GM18505 (cell line): Measurements from ENCODE around the gene TMEM91.
"Not testable (repeated sequence)": the region's sequence is repeated elsewhere in the genome, so short reads cannot be mapped to it uniquely, and the experiment has no call there.

Source experiments
- ATAC-seq: cut with Tn5 transposase; IDR thresholded peaks from one replicate; pipeline ENCODE4 v1.9.1; 2021; ENCODE audit not compliant: unreplicated experiment
- POLR2A ChIP-seq: IDR thresholded peaks from 4 replicates; pipeline ENCODE4 v1.6.1; 2011; ENCODE audit warnings: borderline replicate concordance; ENCODE audit not compliant: insufficient read depth, insufficient read length; ENCODE audit errors: extremely low read depth

TMEM91 gene

DNA sequence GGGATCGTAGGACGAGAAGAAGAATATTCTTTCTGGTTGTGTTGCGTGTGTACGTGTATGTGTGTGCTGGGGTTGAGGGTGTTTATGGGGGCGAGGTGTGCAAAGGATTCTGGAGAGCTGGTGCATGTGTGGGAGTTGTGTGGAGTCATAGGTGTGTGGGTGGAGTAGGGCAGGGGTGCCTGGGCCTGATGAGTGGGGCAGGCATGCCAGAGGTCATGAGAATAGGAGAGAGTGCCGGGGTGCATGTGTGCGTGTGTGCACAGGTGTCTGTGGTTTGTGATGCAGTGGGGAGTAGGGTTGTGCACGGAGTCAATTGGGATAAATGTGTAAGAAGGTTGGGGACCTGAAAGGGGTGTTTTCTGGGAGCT is 649 bp downstream of the TMEM91 start:
- no peak for TF ChIP-seq POLR2A
- ATAC-seq = no peak

DNA sequence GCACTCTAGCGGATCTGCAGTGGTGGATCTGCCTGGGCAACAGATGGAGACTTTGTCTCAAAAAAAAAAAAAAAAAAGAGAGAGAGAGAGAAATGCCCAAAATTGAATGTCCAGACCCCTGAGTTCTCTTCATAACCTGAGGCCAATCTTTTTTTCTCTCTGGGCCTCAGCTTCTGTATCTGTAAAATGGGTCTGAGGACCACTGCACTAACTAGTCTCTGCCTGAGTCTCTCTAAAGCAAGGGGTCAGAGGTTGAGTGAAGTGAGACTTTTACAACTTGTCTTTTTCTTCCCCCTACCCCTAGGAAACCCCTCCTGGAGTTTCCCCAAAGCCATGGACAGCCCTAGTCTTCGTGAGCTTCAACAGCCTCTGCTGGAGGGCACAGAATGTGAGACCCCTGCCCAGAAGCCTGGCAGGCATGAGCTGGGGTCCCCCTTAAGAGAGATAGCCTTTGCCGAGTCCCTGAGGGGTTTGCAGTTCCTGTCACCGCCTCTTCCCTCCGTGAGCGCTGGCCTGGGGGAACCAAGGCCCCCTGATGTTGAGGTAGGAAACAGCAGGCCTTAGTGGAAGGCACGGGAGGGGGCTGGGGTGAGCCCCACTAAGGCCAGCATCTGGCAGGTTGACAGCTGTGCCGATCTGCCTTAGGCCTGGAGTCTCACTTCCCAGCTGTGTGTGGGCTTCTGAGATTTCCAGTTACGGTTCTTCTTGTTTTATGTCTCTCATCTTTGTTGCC is 1.8 kb downstream of the TMEM91 start:
- peak; percentile 56 for ATAC-seq
- no peak for TF ChIP-seq POLR2A

DNA sequence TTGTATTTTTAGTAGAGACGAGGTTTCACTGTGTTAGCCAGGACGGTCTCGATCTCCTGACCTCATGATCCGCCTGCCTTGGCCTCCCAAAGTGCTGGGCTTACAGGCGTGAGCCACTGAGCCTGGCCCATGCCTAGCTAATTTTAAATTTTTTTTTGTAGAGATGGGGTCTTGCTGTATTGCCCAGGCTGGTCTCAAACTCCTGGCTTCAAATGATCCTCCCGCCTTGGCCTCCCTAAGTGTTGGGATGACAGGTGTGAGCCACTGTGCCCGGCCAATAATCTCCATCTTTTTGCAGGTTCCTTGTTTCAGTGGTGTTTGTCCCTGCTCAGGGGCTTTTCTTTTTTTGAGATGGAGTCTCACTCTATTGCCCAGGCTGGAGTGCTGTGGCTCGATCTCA is 5.2 kb downstream of the TMEM91 start:
- ATAC-seq = not testable (repeated sequence)

DNA sequence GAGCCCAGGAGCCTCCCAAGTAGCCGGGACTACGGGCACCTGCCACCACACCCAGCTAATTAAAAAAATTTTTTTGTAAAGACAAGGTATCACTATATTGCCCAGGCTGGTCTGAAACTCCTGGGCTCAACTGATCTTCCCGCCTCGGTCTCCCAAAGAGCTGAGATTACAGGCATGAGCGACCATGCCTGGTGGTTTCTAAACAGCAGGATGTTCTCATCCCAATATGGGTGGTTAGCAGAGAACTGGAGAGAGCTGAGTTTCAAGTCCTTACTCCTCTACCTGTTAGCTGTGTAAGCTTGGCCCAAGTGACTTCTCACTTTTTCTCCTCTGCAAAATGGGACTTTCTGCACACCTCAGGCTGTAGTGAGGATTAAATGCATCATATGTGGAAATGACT is 8.0 kb downstream of the TMEM91 start:
- no peak for ATAC-seq
- TF ChIP-seq POLR2A = no peak

DNA sequence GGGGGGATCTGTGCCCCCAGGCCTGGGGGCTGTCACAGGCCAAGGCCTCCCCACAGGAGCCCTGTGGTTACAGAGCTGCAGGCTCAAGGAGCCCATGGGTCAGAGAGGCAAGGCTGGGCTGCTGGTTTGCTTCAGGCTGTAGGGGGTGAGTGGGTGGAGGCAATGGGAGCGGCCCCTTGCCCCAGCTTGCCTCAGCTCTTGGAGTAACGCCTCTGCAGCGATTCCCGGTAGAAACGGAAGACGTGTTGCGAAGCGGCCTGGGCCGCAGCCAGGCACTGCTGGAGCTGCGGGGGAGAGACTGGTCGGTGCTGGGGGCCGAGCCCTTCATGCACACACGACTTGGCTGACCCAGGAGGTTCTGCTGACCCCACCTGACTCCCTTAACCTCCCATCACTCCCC is 10.1 kb downstream of the TMEM91 start:
- no peak for ATAC-seq
- TF ChIP-seq POLR2A = no peak

DNA sequence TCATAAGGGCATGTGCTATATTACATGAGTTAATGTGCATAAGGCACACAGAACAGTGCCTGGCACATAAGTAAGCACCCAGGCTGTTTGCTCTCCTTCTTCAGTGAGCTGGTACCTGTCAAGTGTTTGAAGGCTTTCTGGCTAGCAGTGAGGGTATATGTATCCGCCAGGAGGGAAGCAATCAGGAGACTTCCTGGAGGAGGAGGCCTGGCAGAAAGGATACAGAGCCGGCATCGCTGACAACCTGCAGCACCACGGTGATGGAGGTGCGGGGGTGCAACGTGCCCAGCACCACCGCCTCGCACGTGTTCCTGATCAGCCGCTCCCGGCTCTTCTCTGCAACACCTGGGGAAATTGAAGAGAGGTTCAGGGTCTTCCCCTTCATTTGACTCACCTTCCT is 15.3 kb downstream of the TMEM91 start:
- no peak for ATAC-seq
- TF ChIP-seq POLR2A = no peak

DNA sequence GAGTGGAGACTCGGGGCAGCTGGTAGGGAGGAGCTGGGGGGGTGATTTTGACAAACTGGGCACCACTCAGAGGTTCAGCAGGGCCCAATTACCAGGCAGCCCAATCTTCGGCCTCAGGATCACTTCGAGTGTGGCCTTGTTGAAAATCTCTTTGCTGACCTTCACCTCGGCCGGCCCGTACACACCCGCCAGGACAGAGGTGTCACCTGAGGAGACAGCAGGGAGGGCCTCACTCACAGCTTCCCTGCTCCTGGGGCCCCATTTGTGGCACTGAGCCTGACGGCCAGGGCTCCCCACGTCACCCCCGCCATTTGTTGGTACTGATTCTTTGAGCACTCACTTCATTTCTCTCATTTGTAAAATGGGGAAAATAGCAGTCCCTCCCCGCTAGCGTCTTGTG is 16.4 kb downstream of the TMEM91 start:
- no peak for TF ChIP-seq POLR2A

DNA sequence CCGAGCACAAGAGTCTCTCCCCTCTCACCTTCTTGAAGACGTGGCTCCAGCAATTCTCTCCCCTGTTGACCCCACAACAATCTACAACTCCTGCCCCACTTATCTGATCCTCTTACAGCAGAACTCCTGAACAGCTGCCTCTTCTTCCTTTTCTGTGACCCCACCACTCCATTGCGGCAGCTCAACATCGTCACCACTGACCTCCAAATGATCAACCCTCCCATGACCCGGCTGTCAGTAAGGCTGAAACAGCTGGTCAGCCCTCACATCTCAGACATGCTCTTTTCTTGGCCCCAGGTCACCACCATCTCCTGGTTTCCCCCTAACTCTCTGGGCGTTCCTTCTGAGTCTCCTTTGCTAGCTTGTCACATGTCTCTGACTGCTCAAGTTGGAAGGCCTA is 19.0 kb downstream of the TMEM91 start:
- TF ChIP-seq POLR2A = no peak
- no peak for ATAC-seq

More for the DNA sequence above, 16.4 kb downstream of the TMEM91 start:
- no peak for ATAC-seq

DNA sequence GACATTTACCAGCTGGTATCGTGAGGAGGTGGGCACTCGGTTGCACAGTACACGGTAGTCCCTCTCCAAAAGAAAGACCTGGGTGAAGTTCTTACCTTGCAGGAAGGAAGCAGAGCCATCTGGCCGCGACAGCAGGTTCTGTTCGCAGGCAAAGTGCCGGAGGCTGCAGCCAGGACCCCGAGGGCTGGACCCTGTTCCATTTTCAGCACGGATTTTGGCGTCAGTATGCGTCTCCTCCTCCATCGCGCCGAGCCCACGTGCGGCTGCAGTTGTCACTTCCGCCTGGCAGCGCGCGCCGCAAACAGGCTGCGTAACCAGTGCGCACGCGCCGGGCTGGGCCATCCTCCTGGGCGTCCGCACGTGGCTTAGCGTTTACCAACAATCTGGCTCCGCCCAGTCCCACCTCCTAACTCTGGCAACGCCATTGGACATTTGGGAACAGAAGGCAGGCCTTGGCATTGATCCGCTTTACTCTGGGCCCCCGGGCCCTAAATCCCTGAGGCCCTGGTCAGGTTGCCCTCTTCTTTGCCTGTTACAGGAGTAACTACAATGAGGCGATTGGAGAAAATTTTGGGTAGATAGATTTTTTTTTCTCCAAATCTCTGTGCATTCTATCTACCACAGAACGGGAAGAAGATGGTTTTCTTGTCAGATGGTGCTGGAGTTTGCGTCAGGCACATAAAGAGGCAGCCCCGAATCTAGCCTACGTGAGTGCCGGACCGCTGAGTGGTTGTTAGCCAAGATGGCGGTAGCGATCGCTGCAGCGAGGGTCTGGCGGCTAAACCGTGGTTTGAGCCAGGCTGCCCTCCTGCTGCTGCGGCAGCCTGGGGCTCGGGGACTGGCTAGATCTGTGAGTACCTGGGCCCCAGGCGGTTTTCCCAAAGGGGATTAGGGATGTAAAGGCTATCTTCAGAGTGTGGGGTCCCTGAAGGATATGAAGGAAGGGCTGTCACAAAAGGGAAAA is 21.0 kb downstream of the TMEM91 start, which contains the start of the genes BCKDHA and EXOSC5:
Gene BCKDHA (plus strand): TSS at position 733 of the 964 bp plus-strand sequence. CDS start 10 bp downstream, at position 743.
Gene EXOSC5 (minus strand): TSS at position 274 of the 964 bp plus-strand sequence. CDS start 31 bp downstream, at position 243.
- ATAC-seq = peak; percentile 77
- peak; percentile 65 for TF ChIP-seq POLR2A

DNA sequence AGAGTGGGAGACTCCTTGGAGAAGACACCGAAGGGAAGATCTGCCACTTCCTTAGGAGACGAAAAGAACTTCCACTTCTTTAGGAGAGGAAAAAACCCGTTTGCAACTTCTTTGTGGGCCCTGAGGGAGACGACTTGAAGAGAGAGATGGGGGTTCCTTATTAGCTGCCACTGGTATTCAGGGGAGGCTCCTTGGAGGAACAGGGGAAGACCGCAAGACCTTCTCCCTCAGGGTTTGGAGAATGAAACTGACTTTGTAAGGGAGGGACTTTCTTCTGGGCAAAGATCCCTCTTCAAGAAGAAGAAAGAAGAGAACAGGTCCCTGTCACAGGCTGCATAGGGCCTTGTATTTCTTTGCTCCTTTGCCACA is 21.7 kb downstream of the TMEM91 start:
- TF ChIP-seq POLR2A = no peak
- ATAC-seq = no peak

DNA sequence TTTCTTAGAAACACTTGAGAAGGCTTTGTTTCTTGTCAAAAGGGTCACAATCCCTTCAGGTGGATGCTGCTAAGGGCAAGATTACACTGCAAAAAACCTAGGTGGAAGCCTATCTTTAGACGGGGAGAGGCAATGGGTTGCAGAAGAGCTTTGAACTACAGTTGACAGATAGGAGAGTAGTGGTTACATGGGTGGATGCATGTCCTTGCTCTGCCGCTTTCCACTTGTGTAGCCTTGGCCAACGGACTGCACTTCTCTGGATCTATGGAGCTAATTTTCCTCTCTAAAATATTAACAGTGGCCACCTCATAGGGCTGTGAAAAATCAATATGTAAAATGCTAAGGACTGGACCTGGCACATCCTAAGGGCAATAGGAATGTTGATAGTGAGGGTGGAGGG is 22.3 kb downstream of the TMEM91 start:
- no peak for ATAC-seq
- TF ChIP-seq POLR2A = no peak

DNA sequence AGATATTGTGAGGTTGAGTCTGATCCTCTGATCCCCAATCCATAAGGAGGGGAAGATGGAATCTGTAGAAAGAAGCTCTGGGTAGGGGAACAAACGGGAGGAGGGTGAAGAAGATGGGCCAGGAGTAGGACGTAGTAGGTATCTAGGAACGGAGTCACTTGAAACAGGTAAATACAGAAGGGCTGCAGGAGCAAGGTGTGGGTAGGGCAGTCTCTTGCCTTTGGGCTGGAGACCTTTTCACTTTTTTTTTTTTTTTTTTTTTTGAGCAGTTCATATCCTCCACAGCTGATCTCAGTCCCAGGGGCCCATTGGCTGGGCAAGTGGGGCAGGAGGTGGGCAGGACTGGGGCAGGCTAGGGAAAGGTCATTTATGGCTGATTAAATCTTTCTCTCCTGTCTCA is 22.8 kb downstream of the TMEM91 start:
- no peak for ATAC-seq

DNA sequence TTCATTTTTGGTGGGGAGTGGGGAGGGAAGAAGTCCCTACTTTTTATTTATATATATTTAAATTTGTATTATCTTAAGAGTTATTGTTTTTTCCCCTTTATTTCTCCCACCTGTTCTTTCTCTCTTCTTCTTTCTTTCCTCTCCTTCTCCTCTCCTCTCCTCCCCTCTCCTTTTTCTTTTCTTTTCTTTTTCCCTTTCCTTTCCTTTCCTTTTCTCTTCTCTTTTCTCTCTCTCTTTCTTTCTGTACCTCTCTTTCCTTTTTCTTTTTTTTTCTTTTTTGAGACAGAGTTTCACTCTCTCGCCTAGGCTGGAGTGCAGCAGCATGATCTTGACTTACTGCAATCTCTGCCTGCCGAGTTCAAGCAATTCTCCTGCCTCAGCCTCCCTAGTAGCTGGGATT is 23.2 kb downstream of the TMEM91 start:
- ATAC-seq = no peak
- no peak for TF ChIP-seq POLR2A

More for the DNA sequence above, 22.8 kb downstream of the TMEM91 start:
- TF ChIP-seq POLR2A = no peak

DNA sequence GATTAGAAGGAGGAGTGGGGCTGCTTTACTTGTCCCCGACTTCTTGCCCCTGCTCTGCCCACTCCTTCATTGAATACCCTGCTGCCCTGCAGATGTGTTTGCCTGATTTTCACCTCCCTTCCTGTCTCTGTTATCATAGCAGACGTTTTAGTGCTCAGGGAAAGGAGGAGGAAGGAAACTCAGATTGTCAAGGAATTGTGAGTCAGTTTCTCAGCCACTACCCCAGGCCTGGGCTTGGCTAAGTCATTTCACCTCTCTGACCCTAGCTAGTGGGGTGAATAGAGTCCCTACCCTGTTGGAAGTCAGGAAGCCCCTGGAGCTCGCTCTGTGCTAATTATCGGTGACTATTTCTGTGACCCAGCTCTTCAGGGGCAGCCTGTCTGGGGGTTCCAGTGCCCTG is 25.1 kb downstream of the TMEM91 start:
- no peak for TF ChIP-seq POLR2A
- no peak for ATAC-seq
